ENCODE results near the gene FLT3LG.

GRCh38 chr19:49486710-49487276 is 12.8 kb downstream of the FLT3LG start:
- TF ChIP-seq ZNF274 (IDR thresholded peaks at IDR 0.05; ENCODE audit: low read depth, low read length): no peak
- no peak for TF ChIP-seq YY1 (IDR thresholded peaks at IDR 0.05; ENCODE audit: insufficient read depth, insufficient read length)
